ENCODE measurements around the gene KRT4. TPM values are rescaled to one million over a fixed set of nuclear protein-coding genes. Genes with fewer than 3 reads are reported as not detected.

The KRT4 gene
- total and polyA plus RNA-seq, 7 donors = 0.86 to 18.6 TPM; not detected in 5

DNA sequence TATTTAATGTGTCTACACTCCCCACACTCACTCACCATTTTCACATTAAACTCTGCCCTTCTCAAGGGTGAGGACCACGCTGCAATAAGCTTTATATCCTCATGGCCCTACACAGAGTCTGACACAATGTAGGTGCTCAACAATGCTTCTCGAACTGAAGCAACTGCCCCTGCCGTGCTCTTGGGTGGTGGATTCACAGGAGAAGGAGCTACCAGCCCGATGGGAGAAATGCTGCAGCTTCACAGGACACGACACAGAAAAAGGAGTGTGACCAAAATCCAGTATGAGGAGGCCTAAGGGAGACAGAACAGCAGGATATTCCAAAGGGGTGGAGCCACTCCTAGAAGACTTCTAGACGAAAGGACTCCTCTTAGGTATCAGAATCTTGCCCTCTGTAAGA lies 11.5 kb downstream of the KRT4 start:
- no peak for DNase-seq
- WGBS, 2 donors = 65 to 81% methylated on average over 6 of the region's 6 CpGs

DNA sequence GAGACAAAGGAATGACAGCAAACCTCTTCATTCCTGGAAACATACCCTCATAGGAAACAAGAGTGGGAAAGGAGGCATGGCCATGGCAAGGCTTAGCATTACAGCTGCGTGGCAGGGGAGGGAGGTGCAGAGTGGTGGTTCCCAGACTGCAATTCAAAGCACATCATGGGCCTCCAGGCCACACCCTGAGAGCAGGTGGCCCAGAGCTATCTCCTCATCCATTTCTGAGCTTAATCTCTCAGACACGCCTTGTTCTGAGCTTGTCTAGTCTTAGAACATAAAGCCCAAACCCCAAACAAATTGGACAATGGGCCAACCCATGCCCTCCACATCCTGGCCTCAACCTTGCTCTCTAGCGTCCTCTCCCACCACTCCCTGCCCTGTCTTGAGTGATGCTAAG lies 12.1 kb downstream of the KRT4 start:
- H3K27ac ChIP-seq = no peak overlapping the region
- WGBS, 2 donors = 36 to 67% methylated on average over 3 of the region's 3 CpGs
- no peaks in the 10 kb centered on the region for H3K36me3 ChIP-seq
- DNase-seq = no peak
- TF ChIP-seq EP300 (IDR thresholded peaks at IDR 0.05) = no peak
- no peak overlapping the region for H3K4me3 ChIP-seq
- intact Hi-C loops (cut with DNase I) = no loop called here
- H3K27me3 ChIP-seq = no peaks in the 10 kb centered on the region
- H3K4me1 ChIP-seq = no peaks in the 10 kb centered on the region
- no peaks in the 10 kb centered on the region for H3K9me3 ChIP-seq

More for the DNA sequence above, 11.5 kb downstream of the KRT4 start:
- intact Hi-C loops (cut with DNase I) = no loop called here
- Histone ChIP-seq H3K27me3 (no peaks in the 10 kb centered on the region), H3K4me3 (no peak overlapping the region), H3K36me3 (no peaks in the 10 kb centered on the region), H3K27ac (no peak overlapping the region), H3K9me3 (no peaks in the 10 kb centered on the region), H3K4me1 (no peaks in the 10 kb centered on the region)
- TF ChIP-seq EP300 (IDR thresholded peaks at IDR 0.05) (no peak), POLR2AphosphoS5 (IDR thresholded peaks at IDR 0.05) (no peak), POLR2A (IDR thresholded peaks at IDR 0.05) (no peak)
- TF ChIP-seq, protein P1, sequence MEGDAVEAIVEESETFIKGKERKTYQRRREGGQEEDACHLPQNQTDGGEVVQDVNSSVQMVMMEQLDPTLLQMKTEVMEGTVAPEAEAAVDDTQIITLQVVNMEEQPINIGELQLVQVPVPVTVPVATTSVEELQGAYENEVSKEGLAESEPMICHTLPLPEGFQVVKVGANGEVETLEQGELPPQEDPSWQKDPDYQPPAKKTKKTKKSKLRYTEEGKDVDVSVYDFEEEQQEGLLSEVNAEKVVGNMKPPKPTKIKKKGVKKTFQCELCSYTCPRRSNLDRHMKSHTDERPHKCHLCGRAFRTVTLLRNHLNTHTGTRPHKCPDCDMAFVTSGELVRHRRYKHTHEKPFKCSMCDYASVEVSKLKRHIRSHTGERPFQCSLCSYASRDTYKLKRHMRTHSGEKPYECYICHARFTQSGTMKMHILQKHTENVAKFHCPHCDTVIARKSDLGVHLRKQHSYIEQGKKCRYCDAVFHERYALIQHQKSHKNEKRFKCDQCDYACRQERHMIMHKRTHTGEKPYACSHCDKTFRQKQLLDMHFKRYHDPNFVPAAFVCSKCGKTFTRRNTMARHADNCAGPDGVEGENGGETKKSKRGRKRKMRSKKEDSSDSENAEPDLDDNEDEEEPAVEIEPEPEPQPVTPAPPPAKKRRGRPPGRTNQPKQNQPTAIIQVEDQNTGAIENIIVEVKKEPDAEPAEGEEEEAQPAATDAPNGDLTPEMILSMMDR (IDR thresholded peaks at IDR 0.05) = no peak

DNA sequence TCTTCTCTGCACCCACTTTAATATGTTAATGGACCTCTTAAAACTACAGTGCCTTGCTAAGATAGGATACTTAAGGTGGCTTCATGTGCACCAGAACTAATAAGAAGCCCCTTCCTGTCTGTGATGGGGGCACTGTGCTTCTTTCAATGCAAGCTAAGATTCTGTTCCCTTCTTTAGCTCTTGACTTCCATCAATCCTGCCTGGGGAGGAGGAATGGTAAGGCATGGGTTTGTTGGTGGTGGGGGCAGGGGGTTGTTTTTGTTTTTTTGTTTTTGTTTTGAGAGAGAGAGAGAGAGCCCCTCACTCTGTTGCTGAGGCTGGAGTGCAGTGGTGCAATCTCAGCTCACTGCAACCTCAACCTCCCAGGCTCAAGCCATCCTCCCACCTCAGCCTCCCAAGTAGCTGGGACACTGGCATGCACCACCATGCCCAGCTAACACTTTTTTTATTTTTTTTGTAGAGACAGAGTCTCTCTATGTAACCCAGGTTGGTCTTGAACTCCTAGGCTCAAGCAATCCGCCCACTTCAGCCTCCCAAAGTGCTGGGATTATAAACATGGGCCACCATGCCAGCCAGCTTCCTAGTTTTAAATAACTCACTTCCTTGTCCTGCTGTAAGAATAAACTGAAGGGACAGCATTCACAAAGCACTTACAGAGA lies 13.5 kb downstream of the KRT4 start:
- no peak overlapping the region for H3K27ac ChIP-seq
- TF ChIP-seq POLR2AphosphoS5 (IDR thresholded peaks at IDR 0.05) (no peak), POLR2A (IDR thresholded peaks at IDR 0.05) (no peak), EP300 (IDR thresholded peaks at IDR 0.05) (no peak)
- TF ChIP-seq, protein P1 (IDR thresholded peaks at IDR 0.05) = no peak
- no peaks in the 10 kb centered on the region for H3K4me1 ChIP-seq
- 5 to 53% methylated on average over 1 of the region's 1 CpG for WGBS, 2 donors
- H3K36me3 ChIP-seq = no peaks in the 10 kb centered on the region
- intact Hi-C loops (cut with DNase I) = no loop called here
- no peaks in the 10 kb centered on the region for H3K27me3 ChIP-seq
- H3K9me3 ChIP-seq = no peaks in the 10 kb centered on the region
- H3K4me3 ChIP-seq = no peak overlapping the region
- DNase-seq = no peak

DNA sequence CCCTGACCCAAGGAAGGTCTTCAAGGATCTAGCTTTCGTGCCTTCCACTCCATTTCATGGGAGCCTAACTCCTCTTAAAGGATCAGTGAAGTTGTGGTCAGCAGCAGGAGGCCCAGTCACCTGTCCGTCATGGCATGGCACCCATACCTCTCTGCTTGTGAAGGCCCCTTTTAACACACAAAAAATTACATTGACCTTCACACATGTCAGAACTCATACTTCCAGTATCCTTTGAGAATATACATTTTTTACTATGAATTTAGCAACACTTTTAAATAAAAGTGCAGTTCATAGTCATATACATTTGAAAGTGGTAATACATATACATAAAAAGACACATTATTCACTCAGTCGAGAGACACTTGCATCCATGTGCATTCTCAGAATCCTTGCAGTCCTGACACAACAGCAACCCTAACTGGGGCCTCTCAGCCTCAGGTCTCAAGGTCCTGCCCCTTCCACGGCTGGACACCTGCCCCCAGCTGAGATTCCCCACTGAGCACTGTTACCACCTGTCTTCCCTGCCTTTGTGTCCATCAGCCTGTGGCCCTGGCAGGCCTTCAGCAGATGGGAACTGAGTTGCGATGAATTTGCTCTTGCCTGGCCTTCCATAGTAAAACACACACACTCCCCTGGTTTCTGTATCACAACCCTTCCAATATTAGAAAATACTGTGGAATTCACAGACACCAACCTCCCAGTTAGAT lies 14.3 kb downstream of the KRT4 start:
- no peaks in the 10 kb centered on the region for H3K27me3 ChIP-seq
- no peaks in the 10 kb centered on the region for H3K36me3 ChIP-seq
- WGBS, 2 donors = 81 to 83% methylated on average over 5 of the region's 5 CpGs
- H3K4me1 ChIP-seq = no peaks in the 10 kb centered on the region
- intact Hi-C loops (cut with DNase I) = no loop called here
- DNase-seq = no peak
- no peaks in the 10 kb centered on the region for H3K9me3 ChIP-seq
- TF ChIP-seq POLR2AphosphoS5 (IDR thresholded peaks at IDR 0.05) = no peak
- TF ChIP-seq POLR2A (IDR thresholded peaks at IDR 0.05) = no peak
- TF ChIP-seq, protein P1 (IDR thresholded peaks at IDR 0.05) = no peak
- no peak for TF ChIP-seq EP300 (IDR thresholded peaks at IDR 0.05)
- no peak overlapping the region for H3K27ac ChIP-seq
- H3K4me3 ChIP-seq = no peak overlapping the region

DNA sequence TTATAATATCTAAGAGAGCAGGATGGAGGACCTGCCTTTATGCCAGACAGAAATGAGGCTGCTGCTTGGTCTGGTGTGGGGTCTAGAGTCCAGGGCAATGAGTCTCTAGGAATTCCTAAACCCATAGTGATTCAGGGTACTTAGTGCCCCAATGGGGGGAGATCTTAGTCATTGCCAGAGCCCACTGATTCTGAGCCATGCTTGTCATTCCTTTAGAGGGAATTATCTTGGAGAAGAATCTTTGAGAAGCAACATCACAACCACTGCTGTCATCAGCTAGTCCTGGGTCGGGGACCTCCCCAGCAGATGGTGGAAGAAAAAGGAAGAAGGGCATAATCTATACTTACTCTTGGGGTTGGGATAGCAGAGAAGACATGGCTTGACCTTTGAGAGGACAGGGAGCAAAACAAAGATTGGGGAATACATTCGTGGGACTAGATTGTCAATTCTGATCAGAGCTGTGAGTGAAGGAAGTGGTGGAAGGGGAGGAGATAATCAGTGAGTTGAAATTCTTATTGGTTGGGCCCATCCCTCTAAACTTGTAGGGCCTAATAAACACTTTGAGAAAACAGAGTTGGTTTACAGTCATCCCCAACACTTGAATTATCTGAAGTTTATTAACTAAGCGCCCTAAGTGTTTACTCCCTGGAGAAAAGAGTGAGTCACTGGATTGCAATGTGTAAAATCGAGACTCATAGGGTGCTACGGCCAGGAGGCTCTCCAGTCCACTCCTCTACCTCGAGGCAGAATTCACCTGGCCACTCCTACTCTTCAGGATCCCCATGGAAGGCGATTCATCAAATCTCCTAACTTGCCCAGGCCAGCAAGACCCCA lies 15.0 kb downstream of the KRT4 start:
- intact Hi-C loops (cut with DNase I) = no loop called here
- Histone ChIP-seq H3K4me3 (no peak overlapping the region), H3K4me1 (no peaks in the 10 kb centered on the region), H3K36me3 (no peaks in the 10 kb centered on the region), H3K27ac (no peak overlapping the region), H3K9me3 (no peaks in the 10 kb centered on the region), H3K27me3 (no peaks in the 10 kb centered on the region)
- no peak for DNase-seq
- 46 to 62% methylated on average over 7 of the region's 7 CpGs for WGBS, 2 donors
- no peak for TF ChIP-seq POLR2AphosphoS5 (IDR thresholded peaks at IDR 0.05)
- TF ChIP-seq POLR2A (IDR thresholded peaks at IDR 0.05) = no peak
- TF ChIP-seq, protein P1 (IDR thresholded peaks at IDR 0.05) = no peak
- TF ChIP-seq EP300 (IDR thresholded peaks at IDR 0.05) = no peak
